ENCODE measurements around the gene NT5DC1. TPM values are rescaled to one million over a fixed set of nuclear protein-coding genes. Genes with fewer than 3 reads are reported as not detected.

The NT5DC1 gene
- polyA plus RNA-seq, 1 donor from 2014 or later = 83.2 TPM

DNA sequence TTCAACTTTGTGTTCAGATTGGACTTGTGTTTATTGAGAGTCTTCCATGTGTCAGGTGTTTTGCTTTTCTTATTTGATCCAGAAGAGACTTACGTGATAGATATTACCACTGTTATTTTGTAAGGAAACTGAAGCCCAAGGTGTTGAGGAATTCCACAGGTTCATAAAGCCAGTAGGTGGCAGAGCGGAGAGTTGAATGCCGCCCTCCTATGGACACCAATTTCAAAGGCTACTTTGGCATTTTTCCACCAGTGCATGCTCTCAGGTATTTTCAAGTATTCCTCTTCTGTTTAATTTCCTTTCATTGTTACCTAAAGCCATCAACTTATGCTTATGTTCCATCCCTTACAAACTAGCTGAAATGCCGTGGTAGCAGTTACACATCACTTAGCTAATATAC lies 39.3 kb downstream of the NT5DC1 start:
- Mint-ChIP-seq H3K4me3 (no peak overlapping the region), H3K9me3 (no peaks in the 10 kb centered on the region), H3K4me1 (peaks cover 0 to 3% (median 2%) of the 10 kb centered on the region in 3 donors), H3K36me3 (peaks cover 10% of the 10 kb centered on the region), H3K27ac (no peak overlapping the region), H3K27me3 (no peaks in the 10 kb centered on the region)

DNA sequence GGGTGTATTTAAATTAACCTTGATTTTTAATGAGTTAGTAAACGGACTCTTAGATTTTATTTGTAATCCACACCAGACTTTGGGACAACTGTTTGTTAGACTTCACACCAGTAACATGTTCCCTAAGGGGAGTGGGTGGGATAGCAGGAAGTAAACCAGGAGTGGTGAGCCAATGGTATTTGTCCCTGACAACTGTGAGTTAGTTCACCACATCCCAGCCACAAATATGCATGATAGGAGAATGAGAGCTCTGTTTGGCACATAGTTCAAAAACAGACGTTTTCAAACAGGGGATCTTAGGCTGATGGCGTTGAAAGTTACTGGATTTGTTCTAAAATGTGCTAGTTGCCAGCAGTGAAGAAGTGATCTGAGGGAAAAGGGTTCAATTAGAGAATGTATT lies 44.0 kb downstream of the NT5DC1 start:
- H3K27ac Mint-ChIP-seq = peak overlapping the region in 1 of 3 donors; percentile 72
- H3K4me3 Mint-ChIP-seq = no peak overlapping the region
- H3K9me3 Mint-ChIP-seq = no peaks in the 10 kb centered on the region
- H3K27me3 Mint-ChIP-seq = no peaks in the 10 kb centered on the region
- no peaks in the 10 kb centered on the region for H3K4me1 Mint-ChIP-seq
- H3K36me3 Mint-ChIP-seq = peaks cover 4% of the 10 kb centered on the region

DNA sequence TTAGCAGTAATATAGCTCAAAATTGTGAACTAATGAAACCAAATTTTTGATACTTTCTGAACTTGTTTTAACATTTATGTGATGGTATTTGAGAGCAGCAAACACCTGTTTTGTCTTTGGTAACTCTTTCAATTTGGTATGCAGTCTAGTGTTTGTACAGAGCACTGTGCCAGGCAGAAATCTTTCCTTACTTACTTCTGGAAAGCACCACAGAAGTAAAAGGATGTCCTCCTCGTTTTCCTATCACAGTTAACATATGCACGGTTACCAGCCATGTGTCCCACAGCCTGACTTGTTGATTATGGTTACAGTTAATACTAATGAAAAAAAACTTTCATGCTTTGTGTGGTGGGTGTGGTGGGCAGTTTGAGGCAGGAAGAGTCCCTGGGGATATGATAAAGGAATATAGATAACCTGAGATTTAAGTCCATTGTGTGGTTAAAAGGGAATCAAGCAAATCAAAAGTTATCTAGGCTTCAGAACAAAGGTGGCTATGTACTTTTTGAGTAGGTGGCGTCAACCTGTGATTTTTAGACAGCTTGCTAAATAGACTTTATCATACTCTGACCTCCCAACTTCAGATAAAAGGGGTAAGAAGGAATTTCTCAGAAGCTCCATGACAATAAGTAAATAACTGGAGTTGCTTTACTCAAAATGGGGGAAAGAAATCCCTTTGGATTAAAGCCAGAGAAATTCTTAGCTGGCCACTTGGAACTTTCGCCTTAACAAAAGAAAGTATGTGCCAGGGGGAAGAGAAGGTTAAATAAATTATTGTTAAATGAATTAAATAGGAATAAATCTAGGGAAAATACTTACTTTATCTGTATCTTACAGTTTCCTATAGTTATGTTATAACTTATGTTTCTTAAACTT lies 45.4 kb downstream of the NT5DC1 start:
- H3K4me3 Mint-ChIP-seq = no peak overlapping the region
- no peaks in the 10 kb centered on the region for H3K4me1 Mint-ChIP-seq
- peaks cover 4% of the 10 kb centered on the region for H3K36me3 Mint-ChIP-seq
- H3K27ac Mint-ChIP-seq = no peak overlapping the region
- H3K27me3 Mint-ChIP-seq = no peaks in the 10 kb centered on the region
- H3K9me3 Mint-ChIP-seq = no peaks in the 10 kb centered on the region

DNA sequence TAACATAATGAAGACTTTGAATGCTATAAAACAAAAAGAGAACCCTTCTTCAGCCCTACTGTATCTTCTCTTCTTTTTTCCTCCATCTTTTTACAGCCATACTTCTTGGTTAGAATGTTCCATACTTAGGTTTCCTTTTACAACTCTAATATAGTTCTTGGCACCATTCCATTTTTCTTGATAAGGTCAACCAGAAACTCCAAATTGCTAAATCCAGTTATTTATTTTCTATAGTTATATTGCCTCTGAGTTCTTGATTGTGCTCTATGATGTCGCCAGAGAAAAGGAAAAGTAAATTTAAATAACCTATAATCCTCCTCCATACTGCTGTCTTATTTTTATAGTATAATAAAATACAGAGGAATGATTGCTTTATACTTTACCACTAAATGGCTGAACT lies 52.0 kb downstream of the NT5DC1 start:
- no peaks in the 10 kb centered on the region for H3K27me3 Mint-ChIP-seq
- peaks cover 0 to 6% (median 0%) of the 10 kb centered on the region in 3 donors for H3K4me1 Mint-ChIP-seq
- no peaks in the 10 kb centered on the region for H3K9me3 Mint-ChIP-seq
- H3K27ac Mint-ChIP-seq = no peak overlapping the region
- H3K4me3 Mint-ChIP-seq = no peak overlapping the region
- H3K36me3 Mint-ChIP-seq = peaks cover 2% of the 10 kb centered on the region

DNA sequence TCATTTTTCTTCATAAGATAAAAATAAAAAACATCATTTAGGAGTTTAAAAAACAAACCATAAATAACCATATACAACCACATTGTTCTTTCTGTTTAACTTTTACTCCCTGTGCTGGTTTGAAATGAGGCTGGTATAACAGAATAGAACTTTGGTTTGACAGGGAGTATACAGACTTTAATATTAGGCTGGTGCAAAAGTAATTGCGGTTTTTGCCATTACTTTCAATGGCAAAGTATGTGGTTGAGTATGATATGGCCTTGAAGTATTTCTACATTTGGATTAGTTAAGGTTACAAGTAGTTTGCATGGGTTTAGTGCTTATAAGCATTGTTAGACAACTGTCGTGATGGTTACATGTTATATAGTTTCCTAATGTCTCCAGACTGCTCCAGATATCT lies 54.2 kb downstream of the NT5DC1 start:
- Mint-ChIP-seq H3K4me3 (no peak overlapping the region), H3K4me1 (peaks cover 0 to 6% (median 0%) of the 10 kb centered on the region in 3 donors), H3K36me3 (peaks cover 4% of the 10 kb centered on the region), H3K27me3 (no peaks in the 10 kb centered on the region), H3K9me3 (peaks cover 0 to 6% (median 0%) of the 10 kb centered on the region in 3 donors), H3K27ac (no peak overlapping the region)

DNA sequence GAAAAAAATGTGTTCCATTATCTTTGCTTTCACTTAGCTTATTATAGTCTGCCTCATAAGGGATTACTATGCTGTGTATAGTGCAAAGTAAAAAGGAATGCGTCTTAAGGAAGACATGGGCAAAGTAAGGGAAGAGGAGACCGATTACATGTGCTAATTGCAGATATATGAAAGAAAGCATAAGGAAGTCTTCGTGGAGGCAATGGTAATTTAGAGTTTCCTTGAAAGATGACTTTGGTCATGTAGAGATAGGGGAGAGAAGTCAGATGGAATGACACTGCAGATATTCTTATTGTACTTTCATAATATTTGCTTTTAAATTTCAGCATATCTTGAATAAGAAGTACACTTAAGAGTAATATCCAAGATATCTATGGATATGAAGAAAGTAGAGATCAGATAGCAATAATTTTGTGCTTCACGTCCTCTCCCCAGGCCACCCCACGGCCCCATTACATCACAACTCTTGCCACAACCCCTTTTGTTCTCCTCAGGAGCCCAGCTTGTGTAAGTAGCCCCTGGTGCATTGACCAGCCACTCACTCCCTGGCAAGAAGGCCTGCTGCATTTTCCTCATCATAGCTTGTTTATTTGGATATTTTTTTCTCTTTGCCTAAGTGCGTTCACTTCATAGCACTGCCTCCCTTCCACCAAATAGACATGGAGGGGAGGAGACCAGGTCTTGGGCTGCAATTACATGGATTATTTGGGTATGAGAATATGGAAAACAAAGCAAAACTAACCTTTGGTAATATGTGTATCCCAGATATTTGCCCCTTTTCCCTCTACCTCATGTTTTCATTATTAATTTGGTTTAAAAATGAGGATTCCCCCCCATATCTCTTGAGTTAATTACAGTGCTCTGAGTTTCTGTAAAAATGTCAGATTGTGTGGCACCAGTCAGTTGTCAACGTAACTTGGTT lies 56.0 kb downstream of the NT5DC1 start:
- peaks cover 0 to 13% (median 0%) of the 10 kb centered on the region in 3 donors for H3K9me3 Mint-ChIP-seq
- H3K4me3 Mint-ChIP-seq = no peak overlapping the region
- no peaks in the 10 kb centered on the region for H3K27me3 Mint-ChIP-seq
- peaks cover 0 to 11% (median 4%) of the 10 kb centered on the region in 3 donors for H3K4me1 Mint-ChIP-seq
- peak overlapping the region in 2 of 3 donors; percentile 46 to 60 for H3K27ac Mint-ChIP-seq
- H3K36me3 Mint-ChIP-seq = peaks cover 8% of the 10 kb centered on the region

DNA sequence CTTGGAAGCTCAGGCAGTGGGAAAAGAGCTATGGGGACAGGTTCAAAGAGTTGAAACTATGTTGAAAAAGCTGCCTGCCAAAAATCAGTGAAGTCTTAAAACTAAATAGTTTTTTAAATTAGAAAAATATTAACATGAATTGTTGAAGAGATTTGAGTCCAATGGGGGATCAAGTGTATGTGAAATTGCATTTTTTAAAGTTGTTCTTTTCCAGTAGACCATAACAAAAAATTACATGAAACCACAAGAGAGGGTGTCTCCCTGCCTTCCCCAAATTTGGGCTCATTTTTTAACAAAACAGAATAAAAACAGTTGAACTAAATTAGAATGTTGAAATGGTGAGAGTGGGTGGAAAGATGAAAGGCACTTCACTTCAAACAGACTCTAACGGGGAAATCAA lies 56.7 kb downstream of the NT5DC1 start:
- H3K27me3 Mint-ChIP-seq = no peaks in the 10 kb centered on the region
- peaks cover 0 to 16% (median 6%) of the 10 kb centered on the region in 3 donors for H3K4me1 Mint-ChIP-seq
- H3K36me3 Mint-ChIP-seq = peaks cover 8% of the 10 kb centered on the region
- peaks cover 0 to 13% (median 0%) of the 10 kb centered on the region in 3 donors for H3K9me3 Mint-ChIP-seq
- H3K4me3 Mint-ChIP-seq = no peak overlapping the region
- H3K27ac Mint-ChIP-seq = no peak overlapping the region

DNA sequence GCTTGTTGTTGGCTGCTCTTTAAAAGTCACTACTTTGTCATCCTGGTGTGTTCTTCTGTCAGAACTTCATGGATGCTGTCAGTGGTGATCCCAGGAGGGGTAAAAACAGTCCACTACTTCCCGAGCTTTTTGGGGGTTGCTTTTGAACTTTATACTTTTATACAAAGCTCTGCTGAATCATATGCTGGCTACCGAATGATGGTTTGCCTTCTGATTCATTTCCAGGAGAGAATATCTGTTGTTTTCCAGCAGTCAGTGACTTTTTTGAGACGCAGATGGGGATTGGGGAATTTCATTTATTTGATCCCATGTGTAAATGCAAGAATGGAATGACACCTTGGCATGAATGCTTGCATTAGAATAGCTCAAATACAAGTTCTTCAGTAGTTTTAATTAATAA lies 58.0 kb downstream of the NT5DC1 start:
- H3K4me1 Mint-ChIP-seq = peaks cover 4 to 23% (median 18%) of the 10 kb centered on the region in 3 donors
- H3K27ac Mint-ChIP-seq = peak overlapping the region in 1 of 3 donors; percentile 90
- H3K4me3 Mint-ChIP-seq = no peak overlapping the region
- H3K27me3 Mint-ChIP-seq = no peaks in the 10 kb centered on the region
- peaks cover 2 to 13% (median 4%) of the 10 kb centered on the region in 3 donors for H3K9me3 Mint-ChIP-seq
- peaks cover 11% of the 10 kb centered on the region for H3K36me3 Mint-ChIP-seq

DNA sequence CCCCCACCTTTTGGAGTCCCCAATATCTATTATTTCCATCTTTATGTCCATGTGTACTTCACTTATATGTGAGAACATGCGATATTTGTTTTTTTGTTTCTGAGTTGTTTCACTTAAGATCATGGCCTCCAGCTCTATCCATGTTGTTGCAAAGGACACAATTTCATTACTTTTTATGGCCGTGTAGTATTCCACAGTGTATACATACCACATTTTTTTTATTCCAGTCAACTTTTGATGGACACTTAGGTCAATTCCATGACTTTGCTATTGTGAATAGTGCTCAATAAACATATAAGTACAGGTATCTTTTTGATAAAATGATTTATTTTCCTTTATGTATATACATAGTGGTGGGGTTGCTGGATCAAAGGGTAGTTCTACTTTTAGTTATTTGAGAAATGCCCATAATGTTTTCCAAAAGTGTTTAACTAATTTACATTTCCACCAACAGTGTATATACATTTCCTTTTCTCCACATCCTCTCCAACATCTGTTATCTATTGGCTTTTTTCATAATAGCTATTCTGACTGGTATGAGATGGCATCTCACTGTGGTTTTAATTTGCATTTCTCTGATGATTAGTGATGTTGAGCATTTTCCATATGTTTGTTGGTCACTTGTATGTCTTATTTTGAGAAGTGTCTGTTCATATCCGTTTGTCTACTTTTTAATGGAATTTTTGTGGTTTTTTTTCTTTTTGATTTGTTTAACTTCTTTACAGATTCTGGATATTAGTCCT lies 59.3 kb downstream of the NT5DC1 start:
- Mint-ChIP-seq H3K36me3 (peaks cover 11% of the 10 kb centered on the region), H3K27ac (no peak overlapping the region), H3K4me1 (peaks cover 4 to 31% (median 20%) of the 10 kb centered on the region in 3 donors), H3K27me3 (no peaks in the 10 kb centered on the region), H3K9me3 (peaks cover 2 to 17% (median 4%) of the 10 kb centered on the region in 3 donors), H3K4me3 (no peak overlapping the region)

DNA sequence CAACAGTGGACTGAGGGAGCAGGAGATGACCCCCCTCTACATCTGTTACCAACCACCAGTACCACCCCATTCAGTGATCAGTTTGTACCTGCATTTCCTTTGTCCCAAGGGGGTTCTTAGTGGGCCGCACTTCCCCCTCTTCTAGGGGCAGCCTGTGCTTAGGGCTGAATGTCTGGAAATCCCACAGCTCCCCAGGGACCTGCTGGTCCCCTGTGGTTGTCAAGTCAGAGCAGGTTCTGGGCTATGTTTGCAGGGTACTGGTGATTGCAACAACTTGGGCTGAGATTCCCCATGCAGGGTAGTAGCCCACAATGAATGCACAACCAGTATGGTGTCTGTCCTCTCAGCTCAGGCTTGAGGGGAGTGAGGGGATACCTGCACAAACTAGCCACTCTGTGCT lies 64.9 kb downstream of the NT5DC1 start:
- peak overlapping the region in 1 of 3 donors; percentile 50 for H3K27ac Mint-ChIP-seq
- H3K27me3 Mint-ChIP-seq = no peaks in the 10 kb centered on the region
- peaks cover 19 to 39% (median 29%) of the 10 kb centered on the region in 3 donors for H3K4me1 Mint-ChIP-seq
- H3K4me3 Mint-ChIP-seq = no peak overlapping the region
- peaks cover 2 to 10% (median 4%) of the 10 kb centered on the region in 3 donors for H3K9me3 Mint-ChIP-seq
- peaks cover 12% of the 10 kb centered on the region for H3K36me3 Mint-ChIP-seq

DNA sequence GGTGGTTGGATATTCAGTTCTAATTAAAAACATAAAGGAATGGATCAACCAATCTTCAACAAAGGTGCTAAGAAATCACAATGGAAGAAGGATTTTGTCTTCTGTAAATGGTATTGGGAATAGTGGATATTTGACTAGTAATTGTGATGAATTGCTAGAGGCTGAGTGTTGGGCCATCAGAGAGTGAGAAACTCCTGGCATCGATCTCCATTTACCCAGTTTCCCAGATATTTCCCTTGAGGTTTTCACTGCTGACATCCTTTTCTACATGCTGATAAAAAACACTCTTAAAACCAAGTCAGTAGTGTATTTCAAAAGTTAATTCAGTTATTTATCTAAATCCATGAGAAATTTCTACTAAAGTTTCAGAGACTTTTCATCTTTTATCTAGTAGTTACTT lies 65.7 kb downstream of the NT5DC1 start:
- peaks cover 12% of the 10 kb centered on the region for H3K36me3 Mint-ChIP-seq
- H3K4me1 Mint-ChIP-seq = peaks cover 19 to 38% (median 29%) of the 10 kb centered on the region in 3 donors
- H3K9me3 Mint-ChIP-seq = peaks cover 2 to 10% (median 4%) of the 10 kb centered on the region in 3 donors
- no peaks in the 10 kb centered on the region for H3K27me3 Mint-ChIP-seq
- no peak overlapping the region for H3K27ac Mint-ChIP-seq
- no peak overlapping the region for H3K4me3 Mint-ChIP-seq

DNA sequence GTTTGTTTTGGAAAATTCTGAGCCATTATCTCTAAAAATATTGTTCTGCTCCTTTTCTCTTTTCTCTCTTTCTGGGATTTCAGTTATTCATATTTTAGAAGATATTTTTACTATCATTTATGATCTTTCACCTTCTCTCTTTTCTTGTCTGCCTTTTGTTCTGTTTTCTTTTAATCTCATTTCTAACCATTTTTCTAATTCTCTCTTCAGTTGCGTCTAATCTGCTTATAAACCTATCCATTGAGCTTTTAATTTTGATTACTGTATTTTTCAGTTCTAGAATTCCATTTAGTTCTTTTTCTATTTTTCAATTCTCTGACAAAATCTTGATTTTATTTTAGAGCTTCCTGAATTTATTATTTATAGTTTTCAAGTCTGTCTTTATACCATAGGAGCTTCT lies 67.5 kb downstream of the NT5DC1 start:
- H3K27ac Mint-ChIP-seq = no peak overlapping the region
- H3K4me1 Mint-ChIP-seq = peaks cover 19 to 27% (median 20%) of the 10 kb centered on the region in 3 donors
- H3K4me3 Mint-ChIP-seq = peak overlapping the region in 1 of 4 donors; percentile 68
- H3K9me3 Mint-ChIP-seq = peaks cover 2 to 10% (median 4%) of the 10 kb centered on the region in 3 donors
- no peaks in the 10 kb centered on the region for H3K27me3 Mint-ChIP-seq
- peaks cover 11% of the 10 kb centered on the region for H3K36me3 Mint-ChIP-seq

DNA sequence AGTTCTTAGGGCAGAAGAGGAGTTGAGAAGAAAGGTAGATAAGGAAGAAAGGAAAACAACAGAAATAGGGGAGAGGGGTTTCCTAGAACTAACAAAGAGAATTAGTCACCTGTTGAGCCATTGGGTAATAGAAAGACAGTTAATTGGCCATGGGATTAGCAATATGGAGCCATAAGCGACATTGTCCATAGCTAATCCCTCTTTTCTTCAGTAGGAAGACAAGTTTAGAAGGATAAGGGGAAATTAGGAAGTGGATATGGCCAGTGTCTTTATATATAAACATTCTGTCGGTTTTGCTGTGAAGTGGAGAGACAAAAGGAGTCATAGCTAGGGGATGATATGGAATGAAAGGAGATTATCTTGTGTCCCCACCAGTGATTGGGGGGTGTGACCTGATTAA lies 69.2 kb downstream of the NT5DC1 start:
- H3K4me1 Mint-ChIP-seq = peaks cover 13 to 15% (median 15%) of the 10 kb centered on the region in 3 donors
- H3K27ac Mint-ChIP-seq = no peak overlapping the region
- H3K4me3 Mint-ChIP-seq = no peak overlapping the region
- no peaks in the 10 kb centered on the region for H3K27me3 Mint-ChIP-seq
- peaks cover 17% of the 10 kb centered on the region for H3K36me3 Mint-ChIP-seq
- peaks cover 0 to 14% (median 1%) of the 10 kb centered on the region in 3 donors for H3K9me3 Mint-ChIP-seq

DNA sequence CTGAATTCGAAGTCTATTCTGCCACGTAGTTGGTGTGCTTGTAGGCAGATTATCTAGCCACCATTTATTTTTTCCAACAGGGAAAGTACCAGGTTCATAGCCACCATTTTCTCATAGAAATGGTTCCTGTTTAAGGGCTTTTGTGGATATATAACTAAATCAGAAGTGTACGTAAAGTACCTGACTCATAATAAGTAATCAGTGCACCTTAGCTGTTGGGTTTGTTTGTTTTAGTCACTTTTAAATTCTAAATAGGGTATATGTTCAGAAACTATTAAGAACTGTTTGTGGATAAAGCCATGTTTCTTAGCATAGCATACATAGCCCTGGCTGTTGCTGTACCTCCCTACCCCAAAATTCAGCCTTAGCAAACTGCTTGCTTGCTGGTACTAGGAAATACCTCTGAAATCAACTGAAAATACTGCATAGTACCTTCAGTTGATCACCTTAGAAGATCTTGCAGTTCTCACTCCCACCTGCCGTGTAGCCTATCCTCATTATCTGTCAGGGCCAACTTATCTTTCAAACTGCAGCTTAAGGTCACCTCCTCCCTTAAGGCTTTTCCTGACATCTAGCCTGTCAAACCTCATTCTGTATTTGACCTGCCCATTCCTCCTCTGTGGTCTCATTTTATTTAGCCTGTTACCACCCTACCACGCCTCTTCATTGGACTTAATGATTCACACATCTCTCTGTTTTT lies 69.9 kb downstream of the NT5DC1 start:
- Mint-ChIP-seq H3K4me3 (no peak overlapping the region), H3K27ac (no peak overlapping the region), H3K27me3 (no peaks in the 10 kb centered on the region), H3K4me1 (peaks cover 7 to 13% (median 10%) of the 10 kb centered on the region in 3 donors), H3K9me3 (peaks cover 1 to 20% (median 5%) of the 10 kb centered on the region in 3 donors), H3K36me3 (peaks cover 17% of the 10 kb centered on the region)

All from IgD-negative memory B cell (primary cell).